Measurements from ENCODE around the gene NID2. TPM values are rescaled to one million over a fixed set of nuclear protein-coding genes. Genes with fewer than 3 reads are reported as not detected.

Gene NID2
- total and polyA plus RNA-seq, 10 of the 15 experiments (the other 5 are each of a cell fraction or from before 2014, with no cell fraction given), result 0.04 to 0.49 (median 0.23) TPM; not detected in 3

GRCh38 chr14:52111583-52111982 is 42.7 kb upstream of the NID2 start:
- no peak overlapping the region for H3K4me3 ChIP-seq
- H3K27ac ChIP-seq (ENCODE audit: control insufficient read depth, insufficient read depth), result no peak overlapping the region
- H2AFZ ChIP-seq (ENCODE audit: control insufficient read depth, low read depth, low read length), result no peak overlapping the region
- in situ Hi-C loops (cut with MboI), result no loop called here
- H3K79me2 ChIP-seq (ENCODE audit: control insufficient read depth, insufficient read depth, low read length), result no peaks in the 10 kb centered on the region
- no peaks in the 10 kb centered on the region for H3K4me1 ChIP-seq (ENCODE audit: control insufficient read depth, insufficient read depth, low read length)
- H3K9ac ChIP-seq (ENCODE audit: control insufficient read depth, insufficient read depth, low read length), result no peak overlapping the region
- 71% methylated on average over 4 of the region's 4 CpGs for WGBS (ENCODE audit: insufficient coverage, insufficient replicate concordance, low lambda C conversion rate, missing lambda C conversion rate)
- ChIA-PET SMC1A (ENCODE audit: uncharacterized antibody, unreplicated experiment) (no interaction called here), RAD21 (ENCODE audit: unreplicated experiment) (no interaction called here), POLR2A (interaction anchor here (0.6 kb wide), 1 partner anchor 435 kb away, joined by 3 read pairs; no protein-coding TSS in a partner anchor), CTCF (no interaction called here)
- H4K20me1 ChIP-seq (ENCODE audit: control insufficient read depth, insufficient read depth), result no peaks in the 10 kb centered on the region
- no peaks in the 10 kb centered on the region for H3K36me3 ChIP-seq (ENCODE audit: control insufficient read depth in 2 of 2, insufficient read depth in 2 of 2, low read length in 1 of 2)
- TF ChIP-seq, protein P1, sequence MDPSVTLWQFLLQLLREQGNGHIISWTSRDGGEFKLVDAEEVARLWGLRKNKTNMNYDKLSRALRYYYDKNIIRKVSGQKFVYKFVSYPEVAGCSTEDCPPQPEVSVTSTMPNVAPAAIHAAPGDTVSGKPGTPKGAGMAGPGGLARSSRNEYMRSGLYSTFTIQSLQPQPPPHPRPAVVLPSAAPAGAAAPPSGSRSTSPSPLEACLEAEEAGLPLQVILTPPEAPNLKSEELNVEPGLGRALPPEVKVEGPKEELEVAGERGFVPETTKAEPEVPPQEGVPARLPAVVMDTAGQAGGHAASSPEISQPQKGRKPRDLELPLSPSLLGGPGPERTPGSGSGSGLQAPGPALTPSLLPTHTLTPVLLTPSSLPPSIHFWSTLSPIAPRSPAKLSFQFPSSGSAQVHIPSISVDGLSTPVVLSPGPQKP (IDR thresholded peaks at IDR 0.05; ENCODE audit: low read depth, low read length), result no peak
- TF ChIP-seq EP300 (IDR thresholded peaks at IDR 0.05; ENCODE audit: borderline replicate concordance in 1 of 2, control insufficient read depth in 1 of 2, low read depth in 2 of 2, low read length in 2 of 2) (no peak), LARP7 (IDR thresholded peaks at IDR 0.05) (no peak), MEF2A (IDR thresholded peaks at IDR 0.05; ENCODE audit: insufficient read depth, low read depth, low read length) (no peak), HDAC2 (IDR thresholded peaks at IDR 0.05) (no peak), ZNF384 (IDR thresholded peaks at IDR 0.05; ENCODE audit: borderline replicate concordance, low read depth, low read length) (no peak), FOXK2 (IDR thresholded peaks at IDR 0.05) (no peak), MXI1 (IDR thresholded peaks at IDR 0.05; ENCODE audit: low read depth, low read length) (no peak), E2F8 (IDR thresholded peaks at IDR 0.05; ENCODE audit: low read depth, partially characterized antibody) (no peak)
- TF ChIP-seq, protein P2, sequence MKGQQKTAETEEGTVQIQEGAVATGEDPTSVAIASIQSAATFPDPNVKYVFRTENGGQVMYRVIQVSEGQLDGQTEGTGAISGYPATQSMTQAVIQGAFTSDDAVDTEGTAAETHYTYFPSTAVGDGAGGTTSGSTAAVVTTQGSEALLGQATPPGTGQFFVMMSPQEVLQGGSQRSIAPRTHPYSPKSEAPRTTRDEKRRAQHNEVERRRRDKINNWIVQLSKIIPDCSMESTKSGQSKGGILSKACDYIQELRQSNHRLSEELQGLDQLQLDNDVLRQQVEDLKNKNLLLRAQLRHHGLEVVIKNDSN (IDR thresholded peaks at IDR 0.05; ENCODE audit: borderline replicate concordance, extremely low read length, insufficient read depth, low read depth, low read length), result no peak
- TF ChIP-seq, protein P3, sequence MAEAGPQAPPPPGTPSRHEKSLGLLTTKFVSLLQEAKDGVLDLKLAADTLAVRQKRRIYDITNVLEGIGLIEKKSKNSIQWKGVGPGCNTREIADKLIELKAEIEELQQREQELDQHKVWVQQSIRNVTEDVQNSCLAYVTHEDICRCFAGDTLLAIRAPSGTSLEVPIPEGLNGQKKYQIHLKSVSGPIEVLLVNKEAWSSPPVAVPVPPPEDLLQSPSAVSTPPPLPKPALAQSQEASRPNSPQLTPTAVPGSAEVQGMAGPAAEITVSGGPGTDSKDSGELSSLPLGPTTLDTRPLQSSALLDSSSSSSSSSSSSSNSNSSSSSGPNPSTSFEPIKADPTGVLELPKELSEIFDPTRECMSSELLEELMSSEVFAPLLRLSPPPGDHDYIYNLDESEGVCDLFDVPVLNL (IDR thresholded peaks at IDR 0.05; ENCODE audit: low read depth, low read length), result no peak
- TF ChIP-seq, protein P4, sequence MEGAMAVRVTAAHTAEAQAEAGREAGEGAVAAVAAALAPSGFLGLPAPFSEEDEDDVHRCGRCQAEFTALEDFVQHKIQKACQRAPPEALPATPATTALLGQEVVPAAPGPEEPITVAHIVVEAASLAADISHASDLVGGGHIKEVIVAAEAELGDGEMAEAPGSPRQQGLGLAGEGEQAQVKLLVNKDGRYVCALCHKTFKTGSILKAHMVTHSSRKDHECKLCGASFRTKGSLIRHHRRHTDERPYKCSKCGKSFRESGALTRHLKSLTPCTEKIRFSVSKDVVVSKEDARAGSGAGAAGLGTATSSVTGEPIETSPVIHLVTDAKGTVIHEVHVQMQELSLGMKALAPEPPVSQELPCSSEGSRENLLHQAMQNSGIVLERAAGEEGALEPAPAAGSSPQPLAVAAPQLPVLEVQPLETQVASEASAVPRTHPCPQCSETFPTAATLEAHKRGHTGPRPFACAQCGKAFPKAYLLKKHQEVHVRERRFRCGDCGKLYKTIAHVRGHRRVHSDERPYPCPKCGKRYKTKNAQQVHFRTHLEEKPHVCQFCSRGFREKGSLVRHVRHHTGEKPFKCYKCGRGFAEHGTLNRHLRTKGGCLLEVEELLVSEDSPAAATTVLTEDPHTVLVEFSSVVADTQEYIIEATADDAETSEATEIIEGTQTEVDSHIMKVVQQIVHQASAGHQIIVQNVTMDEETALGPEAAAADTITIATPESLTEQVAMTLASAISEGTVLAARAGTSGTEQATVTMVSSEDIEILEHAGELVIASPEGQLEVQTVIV (IDR thresholded peaks at IDR 0.05; ENCODE audit: borderline replicate concordance, partially characterized antibody), result no peak
- DNase-seq (ENCODE audit: low read depth, low spot score) (no peak), FAIRE-seq (no peak), ATAC-seq (no peak)
- H3K4me2 ChIP-seq (ENCODE audit: control insufficient read depth, insufficient read depth), result no peak overlapping the region
- intact Hi-C loops (cut with micrococcal nuclease; ENCODE audit: unreplicated experiment), result no loop called here
- BruUV-seq (replicated peaks), result no TSS peak
- H3K27me3 ChIP-seq (replicated peaks in 1 of 2; ENCODE audit: control insufficient read depth in 2 of 2, insufficient read depth in 2 of 2, low read length in 1 of 2), result no peaks in the 10 kb centered on the region
- H3K9me3 ChIP-seq (replicated peaks; ENCODE audit: control insufficient read depth, insufficient read depth, low read length), result no peaks in the 10 kb centered on the region

Measured in GM12878 (cell line).